ENCODE data around the gene EXPH5.

GRCh38 chr11:108589136-108589535 lies 4.4 kb downstream of the EXPH5 start:
- TF ChIP-seq CTCF (optimal IDR thresholded peaks at IDR 0.05 in 1 of 3, IDR thresholded peaks at IDR 0.05 in 1 of 3, conservative IDR thresholded peaks at IDR 0.05 in 1 of 3; ENCODE audit: extremely low read depth in 1 of 3, insufficient read depth in 2 of 3, low read length in 3 of 3) (no peak), EZH2 (IDR thresholded peaks at IDR 0.05; ENCODE audit: low read length) (no peak)

Data from keratinocyte (primary cell).